HG02642 (cell line): Measurements from ENCODE around the gene PRTN3.

Experiments
- ATAC-seq: cut with Tn5 transposase; IDR thresholded peaks from one replicate; pipeline ENCODE4 v1.9.1; 2021; ENCODE audit warnings: mild to moderate bottlenecking; ENCODE audit not compliant: unreplicated experiment, poor library complexity

Gene PRTN3

GRCh38 chr19:802498-803098, 38.2 kb upstream of the PRTN3 start:
- ATAC-seq = no peak

DNA sequence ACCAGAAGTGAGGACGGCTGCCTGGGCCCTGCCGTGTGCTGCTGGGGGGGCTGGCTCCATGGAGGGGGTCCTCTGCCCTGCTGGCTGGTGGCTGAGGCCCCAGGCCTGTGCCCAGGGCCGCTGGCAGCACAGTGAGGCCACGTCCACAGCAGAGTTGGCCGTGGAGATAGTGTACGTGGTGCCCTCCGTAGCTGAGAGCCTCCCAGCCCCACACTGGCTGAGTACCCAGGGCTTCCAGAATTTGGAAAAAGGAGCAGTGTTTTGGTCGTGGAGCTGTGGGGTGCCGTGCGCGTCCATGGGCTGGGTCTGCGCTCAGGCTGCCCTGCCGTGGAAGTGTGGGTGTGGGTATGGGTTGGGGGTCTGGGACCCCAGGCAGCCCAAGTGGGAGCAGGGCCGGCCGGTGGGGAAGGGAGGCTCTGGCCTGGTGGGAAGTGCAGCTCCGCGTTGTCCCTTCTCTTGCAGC, 37.7 kb upstream of the PRTN3 start:
- ATAC-seq = no peak

DNA sequence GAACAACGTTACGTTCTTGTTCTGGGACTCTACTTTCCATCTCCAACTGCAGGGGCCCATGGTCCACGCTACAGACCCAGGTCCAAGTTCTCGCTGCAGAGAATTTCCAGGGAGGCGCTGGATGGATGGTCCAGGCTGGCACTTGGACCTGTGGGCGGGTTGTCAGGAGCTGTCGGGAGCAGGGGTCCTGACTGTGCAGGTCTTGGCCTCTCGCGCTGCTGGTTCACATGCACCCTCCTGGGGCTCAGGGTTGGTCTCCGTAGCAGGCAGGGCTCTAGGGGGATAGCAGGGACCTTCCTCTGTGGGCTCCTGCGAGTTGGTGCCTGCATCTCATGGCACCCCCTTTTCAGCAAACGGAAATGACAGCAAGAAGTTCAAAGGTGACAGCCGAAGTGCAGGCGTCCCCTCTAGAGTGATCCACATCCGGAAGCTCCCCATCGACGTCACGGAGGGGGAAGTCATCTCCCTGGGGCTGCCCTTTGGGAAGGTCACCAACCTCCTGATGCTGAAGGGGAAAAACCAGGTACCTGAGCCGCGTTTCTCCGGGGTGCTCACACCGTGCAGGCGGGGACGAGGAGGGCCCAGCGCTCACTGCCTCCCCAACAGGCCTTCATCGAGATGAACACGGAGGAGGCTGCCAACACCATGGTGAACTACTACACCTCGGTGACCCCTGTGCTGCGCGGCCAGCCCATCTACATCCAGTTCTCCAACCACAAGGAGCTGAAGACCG, 36.9 kb upstream of the PRTN3 start:
- no peak for ATAC-seq

DNA sequence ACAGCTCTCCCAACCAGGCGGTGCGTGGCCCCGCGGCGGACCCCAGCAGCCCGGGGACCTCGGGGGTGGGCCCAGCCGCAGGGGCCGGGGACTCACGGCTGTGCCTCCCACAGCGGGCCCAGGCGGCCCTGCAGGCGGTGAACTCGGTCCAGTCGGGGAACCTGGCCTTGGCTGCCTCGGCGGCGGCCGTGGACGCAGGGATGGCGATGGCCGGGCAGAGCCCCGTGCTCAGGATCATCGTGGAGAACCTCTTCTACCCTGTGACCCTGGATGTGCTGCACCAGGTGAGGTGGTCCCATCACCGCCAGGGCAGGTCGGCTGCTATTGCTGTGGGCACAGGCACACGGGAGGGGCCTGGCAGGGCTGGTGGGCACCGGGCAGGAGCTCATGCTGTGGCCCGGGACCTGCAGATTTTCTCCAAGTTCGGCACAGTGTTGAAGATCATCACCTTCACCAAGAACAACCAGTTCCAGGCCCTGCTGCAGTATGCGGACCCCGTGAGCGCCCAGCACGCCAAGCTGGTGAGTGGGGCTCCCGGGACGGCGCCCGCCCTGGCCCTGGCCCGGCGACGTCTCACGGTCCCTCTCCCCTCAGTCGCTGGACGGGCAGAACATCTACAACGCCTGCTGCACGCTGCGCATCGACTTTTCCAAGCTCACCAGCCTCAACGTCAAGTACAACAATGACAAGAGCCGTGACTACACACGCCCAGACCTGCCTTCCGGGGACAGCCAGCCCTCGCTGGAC, 36.2 kb upstream of the PRTN3 start:
- ATAC-seq = no peak

- no peak for ATAC-seq
Measured at GRCh38 chr19:805166-805551, 35.6 kb upstream of the PRTN3 start.

- ATAC-seq = no peak
Measured at GRCh38 chr19:805600-806550, 34.9 kb upstream of the PRTN3 start.

- ATAC-seq = no peak
Measured at GRCh38 chr19:806815-807421, 33.9 kb upstream of the PRTN3 start.

DNA sequence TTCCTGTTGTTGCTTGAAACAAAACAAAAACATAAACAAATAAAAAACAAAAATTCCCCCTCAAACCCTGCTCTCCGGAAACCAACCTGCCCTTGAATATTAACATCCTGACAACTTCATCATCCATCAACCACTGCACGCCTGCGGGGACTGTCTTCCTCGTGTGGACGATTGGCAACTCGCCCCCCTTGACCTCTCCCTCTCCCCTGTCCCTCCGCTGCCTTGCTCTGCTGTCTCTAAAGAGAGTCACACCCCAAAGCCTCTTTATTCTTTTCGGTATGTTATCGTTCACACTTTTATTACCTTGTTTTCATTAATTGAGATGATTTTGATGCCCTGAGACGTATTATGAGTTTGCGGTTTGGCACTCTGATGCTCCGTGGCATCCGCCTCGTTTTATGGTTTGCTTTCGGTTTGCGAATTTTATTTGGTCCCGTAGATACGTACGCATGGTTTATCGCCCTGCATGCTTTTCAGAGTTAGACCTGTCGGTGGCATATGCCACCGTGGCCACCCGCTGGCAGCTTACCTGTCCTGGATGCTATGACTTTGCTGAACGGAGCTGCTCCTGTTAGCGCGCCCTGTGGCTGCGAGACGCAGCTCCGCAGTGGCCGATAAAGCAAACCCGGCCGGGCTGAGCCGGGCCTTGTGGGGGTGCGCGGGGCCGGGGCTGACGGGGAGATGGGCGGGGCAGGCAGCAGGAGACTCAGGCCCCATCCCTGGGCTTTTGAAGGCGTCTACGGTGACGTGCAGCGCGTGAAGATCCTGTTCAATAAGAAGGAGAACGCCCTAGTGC, 33.0 kb upstream of the PRTN3 start:
- no peak for ATAC-seq

DNA sequence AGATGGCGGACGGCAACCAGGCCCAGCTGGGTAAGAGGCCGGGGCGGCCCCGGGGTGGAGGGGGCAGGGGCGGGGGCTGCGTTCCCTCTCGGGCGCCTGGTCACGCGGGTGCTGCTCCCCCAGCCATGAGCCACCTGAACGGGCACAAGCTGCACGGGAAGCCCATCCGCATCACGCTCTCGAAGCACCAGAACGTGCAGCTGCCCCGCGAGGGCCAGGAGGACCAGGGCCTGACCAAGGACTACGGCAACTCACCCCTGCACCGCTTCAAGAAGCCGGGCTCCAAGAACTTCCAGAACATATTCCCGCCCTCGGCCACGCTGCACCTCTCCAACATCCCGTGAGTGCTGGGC, 32.4 kb upstream of the PRTN3 start:
- ATAC-seq = no peak

DNA sequence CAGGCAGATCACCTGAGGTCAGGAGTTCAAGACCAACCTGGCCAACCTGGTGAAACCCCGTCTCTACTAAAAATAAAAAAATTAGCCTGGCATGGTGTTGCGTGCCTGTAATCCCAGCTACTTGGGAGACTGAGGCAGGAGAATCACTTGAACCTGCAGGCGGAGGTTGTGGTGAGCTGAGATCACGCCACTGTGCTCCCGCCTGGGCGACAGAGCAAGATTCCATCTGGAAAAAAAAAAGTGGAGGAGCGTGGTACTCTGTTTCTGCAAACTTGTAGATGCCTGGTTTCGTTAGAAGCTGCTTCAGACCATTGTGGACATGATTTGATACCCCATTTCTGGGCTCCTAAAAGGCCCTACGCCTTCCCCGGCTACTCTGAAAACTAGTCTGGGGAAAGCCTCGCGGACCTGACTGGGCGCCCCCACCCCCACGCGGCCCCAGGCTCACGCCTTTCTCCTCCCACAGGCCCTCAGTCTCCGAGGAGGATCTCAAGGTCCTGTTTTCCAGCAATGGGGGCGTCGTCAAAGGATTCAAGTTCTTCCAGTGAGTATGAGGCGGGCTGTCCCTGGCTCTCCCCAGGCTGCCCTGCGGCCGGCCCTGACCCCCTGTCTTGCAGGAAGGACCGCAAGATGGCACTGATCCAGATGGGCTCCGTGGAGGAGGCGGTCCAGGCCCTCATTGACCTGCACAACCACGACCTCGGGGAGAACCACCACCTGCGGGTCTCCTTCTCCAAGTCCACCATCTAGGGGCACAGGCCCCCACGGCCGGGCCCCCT, 30.5 kb upstream of the PRTN3 start:
- no peak for ATAC-seq

DNA sequence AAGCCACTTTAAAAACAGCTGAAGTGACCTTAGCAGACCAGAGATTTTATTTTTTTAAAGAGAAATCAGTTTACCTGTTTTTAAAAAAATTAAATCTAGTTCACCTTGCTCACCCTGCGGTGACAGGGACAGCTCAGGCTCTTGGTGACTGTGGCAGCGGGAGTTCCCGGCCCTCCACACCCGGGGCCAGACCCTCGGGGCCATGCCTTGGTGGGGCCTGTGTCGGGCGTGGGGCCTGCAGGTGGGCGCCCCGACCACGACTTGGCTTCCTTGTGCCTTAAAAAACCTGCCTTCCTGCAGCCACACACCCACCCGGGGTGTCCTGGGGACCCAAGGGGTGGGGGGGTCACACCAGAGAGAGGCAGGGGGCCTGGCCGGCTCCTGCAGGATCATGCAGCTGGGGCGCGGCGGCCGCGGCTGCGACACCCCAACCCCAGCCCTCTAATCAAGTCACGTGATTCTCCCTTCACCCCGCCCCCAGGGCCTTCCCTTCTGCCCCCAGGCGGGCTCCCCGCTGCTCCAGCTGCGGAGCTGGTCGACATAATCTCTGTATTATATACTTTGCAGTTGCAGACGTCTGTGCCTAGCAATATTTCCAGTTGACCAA, 29.8 kb upstream of the PRTN3 start:
- ATAC-seq = no peak

DNA sequence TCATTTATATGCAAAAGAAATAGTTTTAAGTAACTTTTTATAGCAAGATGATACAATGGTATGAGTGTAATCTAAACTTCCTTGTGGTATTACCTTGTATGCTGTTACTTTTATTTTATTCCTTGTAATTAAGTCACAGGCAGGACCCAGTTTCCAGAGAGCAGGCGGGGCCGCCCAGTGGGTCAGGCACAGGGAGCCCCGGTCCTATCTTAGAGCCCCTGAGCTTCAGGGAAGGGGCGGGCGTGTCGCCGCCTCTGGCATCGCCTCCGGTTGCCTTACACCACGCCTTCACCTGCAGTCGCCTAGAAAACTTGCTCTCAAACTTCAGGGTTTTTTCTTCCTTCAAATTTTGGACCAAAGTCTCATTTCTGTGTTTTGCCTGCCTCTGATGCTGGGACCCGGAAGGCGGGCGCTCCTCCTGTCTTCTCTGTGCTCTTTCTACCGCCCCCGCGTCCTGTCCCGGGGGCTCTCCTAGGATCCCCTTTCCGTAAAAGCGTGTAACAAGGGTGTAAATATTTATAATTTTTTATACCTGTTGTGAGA, 29.2 kb upstream of the PRTN3 start:
- ATAC-seq = no peak

GRCh38 chr19:812049-812746, 28.6 kb upstream of the PRTN3 start:
- ATAC-seq = no peak

DNA sequence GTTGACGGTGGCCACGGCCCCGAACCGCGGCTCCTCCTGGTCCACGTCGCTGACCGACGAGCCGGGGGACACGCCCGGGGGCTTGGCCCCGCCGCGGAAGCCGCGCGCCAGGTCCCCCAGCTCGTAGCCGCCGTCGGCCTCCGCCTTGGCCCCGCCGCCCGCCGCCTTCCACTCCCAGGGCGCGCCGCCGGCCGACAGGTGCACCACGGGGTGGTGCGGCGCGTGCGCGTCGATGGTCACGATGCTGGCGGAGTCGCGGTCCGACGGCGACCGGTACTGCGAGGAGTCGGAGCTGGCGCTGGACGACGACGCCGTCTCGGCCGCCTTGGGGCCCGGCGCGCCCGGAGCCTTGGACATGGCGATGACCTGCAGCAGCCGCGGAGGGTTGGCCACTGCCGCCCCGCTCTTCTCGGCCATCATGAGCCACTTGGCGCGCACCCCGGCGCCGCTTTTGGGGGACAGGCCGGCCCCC, 28.0 kb upstream of the PRTN3 start:
- no peak for ATAC-seq

GRCh38 chr19:813219-814151, 27.3 kb upstream of the PRTN3 start:
- no peak for ATAC-seq
